Activated CD4-positive, alpha-beta T cell treated with anti-CD3 and anti-CD28 coated beads, Interleukin-2, amount 10 ng/mL, durations not matched to agents 7 days and 5 days (primary cell): ENCODE measurements around the gene ALDH3A2. TPM values are rescaled to one million over a fixed set of nuclear protein-coding genes. Genes with fewer than 3 reads are reported as not detected.

Source experiments
- CTCF ChIA-PET: fragments of 350-600 bp; sonication (Branson Sonifier 250); formaldehyde crosslinking; loops from one replicate; lab custom pipeline; 2021; ENCODE audit warnings: antibody characterized with exemption; lab: Charles Lee
- POLR2A ChIA-PET: fragments of 350-600 bp; sonication (Branson Sonifier 250); formaldehyde crosslinking; loops from one replicate; lab custom pipeline; 2021; ENCODE audit warnings: antibody characterized with exemption; lab: Charles Lee
- DNase-seq: peaks from one replicate; pipeline ENCODE4 v3.0.0-alpha.2; 2020
- H3K27ac Mint-ChIP-seq: one replicate; pipeline ENCODE4 v1.8.0; 2021; ENCODE audit warnings: mild to moderate bottlenecking, moderate library complexity, mixed read lengths
- H3K27me3 Mint-ChIP-seq: one replicate; pipeline ENCODE4 v1.8.0; 2021; ENCODE audit warnings: mixed read lengths
- H3K36me3 Mint-ChIP-seq: one replicate; pipeline ENCODE4 v1.8.0; 2021; ENCODE audit warnings: low read depth, mixed read lengths
- H3K4me1 Mint-ChIP-seq: one replicate; pipeline ENCODE4 v1.8.0; 2021; ENCODE audit warnings: mixed read lengths
- H3K4me3 Mint-ChIP-seq: one replicate; pipeline ENCODE4 v1.8.0; 2021; ENCODE audit warnings: mild to moderate bottlenecking, moderate library complexity, mixed read lengths
- H3K9me3 Mint-ChIP-seq: one replicate; pipeline ENCODE4 v1.8.0; 2021; ENCODE audit warnings: mixed read lengths
- total RNA-seq, 2 experiments: library from RNA; stranded (reverse); gene quantifications; one replicate each; pipeline ENCODE4 v1.2.3, GENCODE V29; 2021

The ALDH3A2 gene
- total RNA-seq, result 10 to 100 TPM; 21.3 to 25.8 TPM

GRCh38 chr17:19648475-19649273, at the start of gene ALDH3A2:
ALDH3A2 (plus strand) TSS chr17:19648751; CDS start chr17:19648972, 221 bp downstream.
- POLR2A ChIA-PET, result interaction anchor here (0.5 to 1.0 kb wide), 3 partner anchors 10 to 728 kb away, joined by 3 to 7 read pairs (median 4); no protein-coding TSS in a partner anchor
- CTCF ChIA-PET, result interaction anchor here (0.6 to 2.1 kb wide), 4 partner anchors 10 to 135 kb away, joined by 4 to 5 read pairs (median 4); no protein-coding TSS in a partner anchor
- Mint-ChIP-seq H3K27ac (peak within 1 kb of the TSS; percentile 91), H3K4me3 (peak within 1 kb of the TSS; percentile 92), H3K4me1 (peaks cover 36% of the 10 kb centered on the region), H3K9me3 (no peaks in the 10 kb centered on the region), H3K36me3 (peaks cover 8% of the 10 kb centered on the region), H3K27me3 (peaks cover 2% of the 10 kb centered on the region)
- peak; percentile 93 for DNase-seq

GRCh38 chr17:19610311-19610710, 38.2 kb upstream of the ALDH3A2 start:
- Mint-ChIP-seq H3K4me1 (no peaks in the 10 kb centered on the region), H3K27ac (no peak overlapping the region), H3K9me3 (no peaks in the 10 kb centered on the region), H3K36me3 (no peaks in the 10 kb centered on the region), H3K27me3 (no peaks in the 10 kb centered on the region), H3K4me3 (no peak overlapping the region)
- POLR2A ChIA-PET, result no interaction called here
- CTCF ChIA-PET, result no interaction called here
- no peak for DNase-seq

- POLR2A ChIA-PET, result no interaction called here
- Mint-ChIP-seq H3K36me3 (no peaks in the 10 kb centered on the region), H3K27ac (no peak overlapping the region), H3K4me3 (no peak overlapping the region), H3K9me3 (no peaks in the 10 kb centered on the region), H3K4me1 (no peaks in the 10 kb centered on the region), H3K27me3 (no peaks in the 10 kb centered on the region)
- CTCF ChIA-PET, result no interaction called here
- no peak for DNase-seq
Observed at GRCh38 chr17:19610879-19611278, 37.7 kb upstream of the ALDH3A2 start.

GRCh38 chr17:19613979-19614378, 34.6 kb upstream of the ALDH3A2 start:
- Mint-ChIP-seq H3K36me3 (peaks cover 3% of the 10 kb centered on the region), H3K9me3 (peaks cover 10% of the 10 kb centered on the region), H3K27ac (no peak overlapping the region), H3K4me1 (no peaks in the 10 kb centered on the region), H3K27me3 (no peaks in the 10 kb centered on the region), H3K4me3 (no peak overlapping the region)
- no peak for DNase-seq
- POLR2A ChIA-PET, result no interaction called here
- CTCF ChIA-PET, result interaction anchor here (0.9 kb wide), 1 partner anchor 18 kb away, joined by 3 read pairs; no protein-coding TSS in a partner anchor

- no peak for DNase-seq
- ChIA-PET CTCF (interaction anchor here (0.9 kb wide), 1 partner anchor 19 kb away, joined by 3 read pairs; no protein-coding TSS in a partner anchor), POLR2A (no interaction called here)
- Mint-ChIP-seq H3K4me1 (no peaks in the 10 kb centered on the region), H3K27me3 (no peaks in the 10 kb centered on the region), H3K36me3 (peaks cover 11% of the 10 kb centered on the region), H3K27ac (no peak overlapping the region), H3K4me3 (no peak overlapping the region), H3K9me3 (peaks cover 19% of the 10 kb centered on the region)
Observed at GRCh38 chr17:19614900-19615299, 33.7 kb upstream of the ALDH3A2 start.

GRCh38 chr17:19618015-19618414, 30.5 kb upstream of the ALDH3A2 start:
- Mint-ChIP-seq H3K4me3 (no peak overlapping the region), H3K9me3 (peaks cover 29% of the 10 kb centered on the region), H3K27ac (no peak overlapping the region), H3K27me3 (no peaks in the 10 kb centered on the region), H3K4me1 (no peaks in the 10 kb centered on the region), H3K36me3 (peaks cover 11% of the 10 kb centered on the region)
- no peak for DNase-seq
- CTCF ChIA-PET, result no interaction called here
- POLR2A ChIA-PET, result no interaction called here

GRCh38 chr17:19619705-19620325, 28.7 kb upstream of the ALDH3A2 start:
- Mint-ChIP-seq H3K27me3 (peaks cover 5% of the 10 kb centered on the region), H3K4me3 (no peak overlapping the region), H3K4me1 (no peaks in the 10 kb centered on the region), H3K27ac (no peak overlapping the region), H3K36me3 (peaks cover 11% of the 10 kb centered on the region), H3K9me3 (peaks cover 29% of the 10 kb centered on the region)
- POLR2A ChIA-PET, result no interaction called here
- DNase-seq, result no peak
- CTCF ChIA-PET, result interaction anchor here (0.6 kb wide), 1 partner anchor 27 kb away, joined by 5 read pairs; no protein-coding TSS in a partner anchor

- Mint-ChIP-seq H3K4me1 (no peaks in the 10 kb centered on the region), H3K4me3 (no peak overlapping the region), H3K9me3 (peaks cover 29% of the 10 kb centered on the region), H3K36me3 (peaks cover 11% of the 10 kb centered on the region), H3K27ac (no peak overlapping the region), H3K27me3 (peaks cover 6% of the 10 kb centered on the region)
- POLR2A ChIA-PET, result no interaction called here
- CTCF ChIA-PET, result no interaction called here
- no peak for DNase-seq
Observed at GRCh38 chr17:19621697-19622096, 26.9 kb upstream of the ALDH3A2 start.

GRCh38 chr17:19626079-19626478, 22.5 kb upstream of the ALDH3A2 start:
- peaks cover 4% of the 10 kb centered on the region for H3K9me3 Mint-ChIP-seq
- ChIA-PET POLR2A (no interaction called here), CTCF (no interaction called here)
- peaks cover 15% of the 10 kb centered on the region for H3K27me3 Mint-ChIP-seq
- H3K4me1 Mint-ChIP-seq, result no peaks in the 10 kb centered on the region
- no peak overlapping the region for H3K27ac Mint-ChIP-seq
- no peak overlapping the region for H3K4me3 Mint-ChIP-seq
- H3K36me3 Mint-ChIP-seq, result no peaks in the 10 kb centered on the region
- DNase-seq, result no peak

GRCh38 chr17:19629449-19629848, 19.1 kb upstream of the ALDH3A2 start:
- H3K27me3 Mint-ChIP-seq, result peaks cover 16% of the 10 kb centered on the region
- H3K9me3 Mint-ChIP-seq, result no peaks in the 10 kb centered on the region
- H3K4me1 Mint-ChIP-seq, result no peaks in the 10 kb centered on the region
- H3K4me3 Mint-ChIP-seq, result no peak overlapping the region
- POLR2A ChIA-PET, result no interaction called here
- DNase-seq, result no peak
- no peak overlapping the region for H3K27ac Mint-ChIP-seq
- H3K36me3 Mint-ChIP-seq, result no peaks in the 10 kb centered on the region
- CTCF ChIA-PET, result no interaction called here

- no peaks in the 10 kb centered on the region for H3K4me1 Mint-ChIP-seq
- H3K27ac Mint-ChIP-seq, result no peak overlapping the region
- no peaks in the 10 kb centered on the region for H3K36me3 Mint-ChIP-seq
- DNase-seq, result no peak
- ChIA-PET POLR2A (no interaction called here), CTCF (no interaction called here)
- H3K27me3 Mint-ChIP-seq, result peaks cover 15% of the 10 kb centered on the region
- H3K4me3 Mint-ChIP-seq, result no peak overlapping the region
- no peaks in the 10 kb centered on the region for H3K9me3 Mint-ChIP-seq
Observed at GRCh38 chr17:19630035-19630434, 18.5 kb upstream of the ALDH3A2 start.

GRCh38 chr17:19630661-19631060, 17.9 kb upstream of the ALDH3A2 start:
- H3K4me1 Mint-ChIP-seq, result no peaks in the 10 kb centered on the region
- H3K4me3 Mint-ChIP-seq, result no peak overlapping the region
- H3K27ac Mint-ChIP-seq, result no peak overlapping the region
- DNase-seq, result no peak
- H3K36me3 Mint-ChIP-seq, result no peaks in the 10 kb centered on the region
- CTCF ChIA-PET, result no interaction called here
- H3K9me3 Mint-ChIP-seq, result no peaks in the 10 kb centered on the region
- POLR2A ChIA-PET, result no interaction called here
- peaks cover 15% of the 10 kb centered on the region for H3K27me3 Mint-ChIP-seq

GRCh38 chr17:19631905-19632304, 16.6 kb upstream of the ALDH3A2 start:
- Mint-ChIP-seq H3K9me3 (no peaks in the 10 kb centered on the region), H3K4me1 (no peaks in the 10 kb centered on the region), H3K27me3 (peaks cover 17% of the 10 kb centered on the region), H3K4me3 (no peak overlapping the region), H3K36me3 (no peaks in the 10 kb centered on the region), H3K27ac (no peak overlapping the region)
- no peak for DNase-seq
- ChIA-PET POLR2A (no interaction called here), CTCF (no interaction called here)
